Lower lobe of right lung (tissue), 2 donors: ENCODE results near the gene TMEM178B. TPM values are rescaled to one million over a fixed set of nuclear protein-coding genes. Genes with fewer than 3 reads are reported as not detected.

ENCODE experiments used
- ATAC-seq, 2 donors: fragments of 200-7000 bp; cut with Tn5 transposase; one replicate each; pipeline ENCODE4 v1.9.1; 2020 to 2022; ENCODE audit warnings: mild to moderate bottlenecking in 2 of 2, moderate library complexity in 2 of 2
- DNase-seq: peaks from one replicate; pipeline ENCODE4 v3.0.0-alpha.2; 2020
- H3K27ac ChIP-seq: fragments of 200-600 bp; one replicate; pipeline ENCODE4 v1.8.0; 2022
- H3K27me3 ChIP-seq: fragments of 200-600 bp; one replicate; pipeline ENCODE4 v1.8.0; 2022; ENCODE audit warnings: low read depth
- H3K36me3 ChIP-seq: fragments of 200-600 bp; one replicate; pipeline ENCODE4 v1.8.0; 2022; ENCODE audit warnings: mild to moderate bottlenecking
- H3K4me1 ChIP-seq: fragments of 200-600 bp; one replicate; pipeline ENCODE4 v1.8.0; 2022
- H3K4me3 ChIP-seq: fragments of 200-600 bp; one replicate; pipeline ENCODE4 v1.8.0; 2022; ENCODE audit warnings: mild to moderate bottlenecking
- H3K9me3 ChIP-seq: fragments of 200-600 bp; one replicate; pipeline ENCODE4 v1.8.0; 2022
- intact Hi-C: fragments of 100-400 bp; cut with DNase I; formaldehyde crosslinking; loops from one replicate; pipeline ENCODE4 v1.11.0; 2022
- total RNA-seq: library from RNA; stranded (reverse); fragmentation: NEBNext Ultra II Directional; extraction: Animal tissue kit (Norgen Biotek cat#: 25700); gene quantifications from one replicate; pipeline ENCODE4 v1.2.1, GENCODE V29; 2021
- TF ChIP-seq, protein P1 (sequence below): fragments of 200-600 bp; IDR thresholded peaks from one replicate; pipeline ENCODE4 v1.8.0; 2022; ENCODE audit warnings: antibody characterized with exemption, mild to moderate bottlenecking
- donor health status: DM: no; HTN: yes; CAD: no; lungs with severe emphysema.

TMEM178B gene
- total RNA-seq, 1 donor from 2014 or later, result 0.18 TPM

DNA sequence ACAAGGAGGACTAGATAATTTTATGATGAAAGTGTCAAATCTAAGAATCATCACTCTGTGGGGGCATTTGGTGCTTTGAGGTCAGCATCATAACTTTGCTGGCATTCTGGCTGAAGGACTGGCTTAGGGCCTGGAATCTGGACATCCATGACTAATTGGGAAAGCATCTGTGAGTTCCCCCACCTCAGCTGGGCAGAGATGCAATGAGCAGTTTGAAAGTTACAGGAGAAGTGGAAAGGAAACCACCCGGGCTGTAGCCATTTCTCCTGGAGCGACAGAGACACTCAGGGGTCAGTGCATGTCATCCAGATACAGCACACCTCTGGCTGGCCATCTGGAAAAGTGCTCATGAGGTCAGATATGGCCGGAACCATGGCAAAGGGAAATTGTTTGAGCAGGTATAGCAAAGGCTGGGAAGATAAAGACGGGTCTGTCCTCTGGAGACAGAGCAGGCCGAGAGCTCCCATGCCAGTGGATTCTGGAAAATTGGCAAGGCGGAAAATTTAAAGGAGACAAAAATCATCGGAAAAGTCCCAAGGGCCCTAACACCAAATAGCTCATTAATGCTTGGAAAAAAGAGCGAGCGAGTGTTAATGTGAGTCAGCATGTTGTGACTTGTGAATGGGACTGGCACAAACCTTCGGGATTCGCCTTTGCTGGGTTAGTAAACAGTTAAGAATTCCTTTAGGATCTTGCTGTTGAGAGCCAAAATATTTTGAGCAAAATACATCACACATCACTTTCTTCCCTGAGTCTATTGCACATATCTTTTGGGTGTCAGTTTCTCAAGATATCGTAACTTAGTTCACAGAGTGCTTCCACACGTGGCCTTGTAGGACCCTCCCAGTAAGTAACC, 288.9 kb downstream of the TMEM178B start:
- Histone ChIP-seq H3K27me3 (no peaks in the 10 kb centered on the region), H3K4me3 (no peak overlapping the region), H3K36me3 (no peaks in the 10 kb centered on the region), H3K9me3 (no peaks in the 10 kb centered on the region), H3K4me1 (no peaks in the 10 kb centered on the region), H3K27ac (no peak overlapping the region)
- DNase-seq (no peak), ATAC-seq (no peak)
- TF ChIP-seq, protein P1, sequence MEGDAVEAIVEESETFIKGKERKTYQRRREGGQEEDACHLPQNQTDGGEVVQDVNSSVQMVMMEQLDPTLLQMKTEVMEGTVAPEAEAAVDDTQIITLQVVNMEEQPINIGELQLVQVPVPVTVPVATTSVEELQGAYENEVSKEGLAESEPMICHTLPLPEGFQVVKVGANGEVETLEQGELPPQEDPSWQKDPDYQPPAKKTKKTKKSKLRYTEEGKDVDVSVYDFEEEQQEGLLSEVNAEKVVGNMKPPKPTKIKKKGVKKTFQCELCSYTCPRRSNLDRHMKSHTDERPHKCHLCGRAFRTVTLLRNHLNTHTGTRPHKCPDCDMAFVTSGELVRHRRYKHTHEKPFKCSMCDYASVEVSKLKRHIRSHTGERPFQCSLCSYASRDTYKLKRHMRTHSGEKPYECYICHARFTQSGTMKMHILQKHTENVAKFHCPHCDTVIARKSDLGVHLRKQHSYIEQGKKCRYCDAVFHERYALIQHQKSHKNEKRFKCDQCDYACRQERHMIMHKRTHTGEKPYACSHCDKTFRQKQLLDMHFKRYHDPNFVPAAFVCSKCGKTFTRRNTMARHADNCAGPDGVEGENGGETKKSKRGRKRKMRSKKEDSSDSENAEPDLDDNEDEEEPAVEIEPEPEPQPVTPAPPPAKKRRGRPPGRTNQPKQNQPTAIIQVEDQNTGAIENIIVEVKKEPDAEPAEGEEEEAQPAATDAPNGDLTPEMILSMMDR, result no peak
- intact Hi-C loops, result no loop called here

DNA sequence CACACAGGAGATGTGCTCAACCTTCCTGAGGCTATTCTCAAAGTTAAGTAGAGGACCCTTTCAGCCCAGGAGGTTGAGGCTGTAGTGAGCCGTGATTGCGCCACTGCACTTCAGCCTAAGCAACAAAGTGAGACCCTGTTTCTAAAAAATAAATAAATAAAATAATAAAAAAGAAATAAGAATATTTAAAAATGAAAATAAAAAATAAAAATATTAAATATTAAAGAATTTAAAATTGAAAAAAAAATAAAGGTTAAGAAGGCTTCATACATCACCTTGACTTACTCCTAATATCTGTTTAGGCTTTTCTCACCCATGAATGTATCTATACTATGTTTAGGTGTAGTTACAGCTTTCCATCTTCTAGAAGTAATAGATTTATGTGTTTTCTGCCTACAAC, 289.9 kb downstream of the TMEM178B start:
- no peaks in the 10 kb centered on the region for H3K4me1 ChIP-seq
- DNase-seq, result no peak
- no peak for ATAC-seq
- no peaks in the 10 kb centered on the region for H3K9me3 ChIP-seq
- intact Hi-C loops, result no loop called here
- no peak overlapping the region for H3K4me3 ChIP-seq
- no peak overlapping the region for H3K27ac ChIP-seq
- no peaks in the 10 kb centered on the region for H3K27me3 ChIP-seq
- TF ChIP-seq, protein P1, result no peak
- H3K36me3 ChIP-seq, result no peaks in the 10 kb centered on the region

DNA sequence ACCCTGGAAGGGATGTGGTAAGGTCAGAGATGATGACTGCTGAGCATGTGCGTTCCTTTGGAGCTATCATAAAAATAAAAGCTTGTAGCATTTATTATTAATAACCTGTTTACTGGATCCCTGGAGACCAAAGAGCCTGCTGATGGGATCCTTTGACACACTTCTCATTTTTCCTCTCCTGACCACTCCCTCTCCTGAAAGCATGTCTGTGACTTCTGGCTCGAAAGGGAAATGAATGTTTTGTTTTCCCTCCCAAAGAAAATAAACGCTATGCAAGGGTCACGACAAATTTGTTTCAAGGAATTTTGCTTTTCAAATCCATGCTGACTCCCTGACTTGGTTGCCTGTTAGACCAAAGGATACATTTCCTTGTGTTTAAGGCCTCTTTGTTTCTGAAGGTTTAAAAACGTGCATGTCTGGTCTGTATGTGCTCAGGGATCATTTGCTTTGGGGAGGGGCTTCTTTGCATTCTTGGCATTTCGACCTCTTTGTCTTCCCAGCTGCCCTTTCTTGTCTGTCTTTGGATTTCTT, 292.3 kb downstream of the TMEM178B start:
- H3K4me3 ChIP-seq, result no peak overlapping the region
- H3K4me1 ChIP-seq, result no peaks in the 10 kb centered on the region
- no peak for DNase-seq
- H3K27me3 ChIP-seq, result no peaks in the 10 kb centered on the region
- no peak for ATAC-seq
- no peaks in the 10 kb centered on the region for H3K9me3 ChIP-seq
- H3K36me3 ChIP-seq, result no peaks in the 10 kb centered on the region
- TF ChIP-seq, protein P1, result no peak
- intact Hi-C loops, result no loop called here
- no peak overlapping the region for H3K27ac ChIP-seq

DNA sequence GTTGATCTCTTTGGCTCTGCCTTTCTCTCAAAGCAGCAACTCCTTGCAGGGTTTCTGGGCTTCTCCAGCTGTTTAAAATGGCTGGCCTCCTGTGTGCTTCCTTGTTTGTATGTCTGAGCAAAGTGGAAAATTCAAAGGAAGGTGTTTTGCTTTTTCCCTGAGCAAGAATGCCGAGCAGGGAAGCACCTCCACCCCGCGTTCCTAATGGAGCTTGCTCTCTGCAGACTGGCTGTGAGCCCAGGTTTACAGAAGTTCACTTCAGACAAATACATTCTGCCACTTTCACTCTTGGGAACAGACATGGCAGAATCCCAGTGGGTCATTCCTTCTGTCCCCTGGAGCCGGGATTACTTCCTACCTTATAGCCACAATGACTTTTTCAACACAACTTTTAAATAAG, 295.6 kb downstream of the TMEM178B start:
- Histone ChIP-seq H3K36me3 (no peaks in the 10 kb centered on the region), H3K27me3 (no peaks in the 10 kb centered on the region), H3K9me3 (no peaks in the 10 kb centered on the region), H3K4me3 (no peak overlapping the region), H3K27ac (no peak overlapping the region), H3K4me1 (no peaks in the 10 kb centered on the region)
- DNase-seq (no peak), ATAC-seq (peak in 1 of 2 donors; percentile 58)
- TF ChIP-seq, protein P1, result no peak
- intact Hi-C loops, result no loop called here

DNA sequence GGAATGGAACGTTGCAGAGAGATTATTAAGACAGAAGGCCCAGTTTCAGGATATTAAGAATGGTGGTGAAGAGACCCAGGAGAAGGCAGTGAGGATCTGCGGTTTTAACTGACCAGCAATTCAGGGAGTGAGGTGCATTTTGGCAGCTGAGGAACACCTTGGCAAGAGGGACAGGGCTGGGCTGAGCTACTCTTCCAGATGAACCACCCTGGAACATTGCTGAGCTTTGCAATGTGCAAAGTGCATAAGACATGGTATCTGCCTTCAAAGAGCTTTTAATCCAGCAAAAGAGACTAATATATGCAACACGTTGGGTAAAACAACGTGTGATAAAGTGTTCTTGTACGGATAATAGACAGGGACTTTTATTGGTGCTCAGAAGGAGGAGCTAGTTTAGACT, 296.3 kb downstream of the TMEM178B start:
- ATAC-seq (no peak), DNase-seq (no peak)
- TF ChIP-seq, protein P1, result no peak
- H3K9me3 ChIP-seq, result no peaks in the 10 kb centered on the region
- no peaks in the 10 kb centered on the region for H3K4me1 ChIP-seq
- intact Hi-C loops, result no loop called here
- H3K4me3 ChIP-seq, result no peak overlapping the region
- no peaks in the 10 kb centered on the region for H3K27me3 ChIP-seq
- no peak overlapping the region for H3K27ac ChIP-seq
- H3K36me3 ChIP-seq, result no peaks in the 10 kb centered on the region
